Glutamatergic neuron (in vitro differentiated cells): Measurements from ENCODE around the gene PRR20A. TPM values are rescaled to one million over a fixed set of nuclear protein-coding genes. Genes with fewer than 3 reads are reported as not detected.
"Not testable (repeated sequence)": the region's sequence is repeated elsewhere in the genome, so short reads cannot be mapped to it uniquely, and the experiment has no call there.

Experiments used
- DNase-seq: peaks from one replicate; pipeline ENCODE4 v3.0.0; 2022
- H3K27ac Mint-ChIP-seq: one replicate; pipeline ENCODE4 v1.8.0; 2020; ENCODE audit warnings: mild to moderate bottlenecking, mixed read lengths, inconsistent platforms; ENCODE audit not compliant: unreplicated experiment
- H3K27me3 Mint-ChIP-seq: one replicate; pipeline ENCODE4 v1.8.0; 2020; ENCODE audit warnings: mild to moderate bottlenecking, moderate library complexity, mixed read lengths, inconsistent platforms; ENCODE audit not compliant: unreplicated experiment
- H3K36me3 Mint-ChIP-seq: one replicate; pipeline ENCODE4 v1.8.0; 2020; ENCODE audit warnings: mild to moderate bottlenecking, mixed read lengths, inconsistent platforms; ENCODE audit not compliant: unreplicated experiment
- H3K4me1 Mint-ChIP-seq: one replicate; pipeline ENCODE4 v1.8.0; 2020; ENCODE audit warnings: mild to moderate bottlenecking, low read depth, mixed read lengths, inconsistent platforms; ENCODE audit not compliant: unreplicated experiment
- H3K4me3 Mint-ChIP-seq: one replicate; pipeline ENCODE4 v1.8.0; 2020; ENCODE audit warnings: mild to moderate bottlenecking, mixed read lengths, inconsistent platforms; ENCODE audit not compliant: unreplicated experiment
- H3K9me3 Mint-ChIP-seq: one replicate; pipeline ENCODE4 v1.8.0; 2020; ENCODE audit warnings: mild to moderate bottlenecking, moderate library complexity, mixed read lengths, inconsistent platforms; ENCODE audit not compliant: unreplicated experiment
- long read RNA-seq: library from polyadenylated mRNA; unstranded; transcript quantifications from one replicate; pipeline ENCODE4 v2.0.0, GENCODE V29; 2020; ENCODE audit not compliant: unreplicated experiment
- total RNA-seq: library from RNA; stranded (reverse); fragmentation: NEBNext Ultra II Directional; extraction: Animal tissue kit (Norgen Biotek cat#: 25700); gene quantifications from one replicate; pipeline ENCODE4 v1.2.1, GENCODE V29; 2021; ENCODE audit not compliant: unreplicated experiment
- TF ChIP-seq, protein P1 (sequence below): fragments of 200-600 bp; sonication (generic); IDR thresholded peaks from one replicate; pipeline ENCODE4 v1.5.0; 2021; ENCODE audit not compliant: partially characterized antibody, unreplicated experiment

PRR20A gene
- not detected for total RNA-seq
- long read RNA-seq, result 0 reads

DNA sequence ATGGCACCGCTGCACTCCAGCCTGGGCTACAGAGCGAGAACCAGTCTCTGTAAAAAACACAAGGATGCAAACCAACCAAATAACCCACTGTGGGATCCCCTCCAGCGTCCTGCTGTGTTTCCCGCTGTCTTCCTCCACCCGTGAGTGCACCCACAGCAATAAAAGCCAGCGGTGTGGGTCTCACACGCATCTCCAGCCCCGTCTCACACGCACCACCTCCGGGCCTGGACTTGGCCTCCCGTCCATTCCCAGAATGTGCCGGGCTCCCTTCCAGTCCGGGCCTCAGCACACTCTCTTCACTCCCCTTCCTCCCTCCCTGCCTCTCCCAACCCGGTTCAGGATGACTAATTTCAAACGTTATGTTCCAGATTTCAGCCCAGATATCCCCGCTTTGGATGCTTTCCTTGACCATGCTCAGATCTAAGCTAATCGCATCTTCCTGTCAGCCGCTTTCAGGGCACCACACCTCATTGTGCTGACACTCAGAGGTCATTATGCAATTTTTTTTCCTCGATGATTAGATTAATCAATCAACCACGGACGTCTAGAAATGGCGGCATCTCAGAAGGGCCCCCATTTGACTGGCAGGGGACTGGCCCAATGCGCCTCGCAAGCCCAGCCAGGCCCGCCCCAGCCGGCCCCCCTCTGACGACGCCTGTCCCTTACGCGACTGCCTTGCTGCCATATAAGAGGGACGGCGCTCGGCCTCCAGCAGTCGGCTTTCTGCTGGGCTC lies at the start of gene PRR20A:
TSS of gene PRR20A (plus strand) at position 684 of the 734 bp plus-strand sequence. CDS start 387 bp downstream, outside the sequence.
- not testable (repeated sequence) for H3K4me3 Mint-ChIP-seq, H3K27me3 Mint-ChIP-seq, H3K9me3 Mint-ChIP-seq, H3K27ac Mint-ChIP-seq, DNase-seq, H3K36me3 Mint-ChIP-seq, H3K4me1 Mint-ChIP-seq

DNA sequence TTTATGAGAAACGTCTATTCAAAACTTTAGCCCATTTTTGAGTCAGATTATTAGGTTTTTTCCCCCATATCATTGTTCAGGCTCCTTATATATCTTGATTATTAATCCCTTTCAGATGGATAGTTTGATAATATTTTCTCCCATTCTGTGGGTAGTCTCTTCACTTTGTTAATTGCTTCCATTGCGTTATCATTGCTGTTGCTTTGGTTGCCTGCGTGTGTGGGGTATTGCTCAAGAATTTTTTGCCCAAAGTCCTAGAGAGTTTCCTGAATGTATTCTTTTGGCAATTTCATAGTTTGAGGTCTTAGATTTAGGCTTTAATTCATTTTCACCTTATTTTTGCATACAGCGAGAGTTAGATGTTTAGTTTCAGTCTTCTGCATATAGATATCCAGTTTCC lies 25.8 kb upstream of the PRR20A start:
- no peak overlapping the region for H3K4me3 Mint-ChIP-seq
- H3K27ac Mint-ChIP-seq, result no peak overlapping the region
- no peaks in the 10 kb centered on the region for H3K4me1 Mint-ChIP-seq
- no peaks in the 10 kb centered on the region for H3K27me3 Mint-ChIP-seq
- TF ChIP-seq, protein P1, sequence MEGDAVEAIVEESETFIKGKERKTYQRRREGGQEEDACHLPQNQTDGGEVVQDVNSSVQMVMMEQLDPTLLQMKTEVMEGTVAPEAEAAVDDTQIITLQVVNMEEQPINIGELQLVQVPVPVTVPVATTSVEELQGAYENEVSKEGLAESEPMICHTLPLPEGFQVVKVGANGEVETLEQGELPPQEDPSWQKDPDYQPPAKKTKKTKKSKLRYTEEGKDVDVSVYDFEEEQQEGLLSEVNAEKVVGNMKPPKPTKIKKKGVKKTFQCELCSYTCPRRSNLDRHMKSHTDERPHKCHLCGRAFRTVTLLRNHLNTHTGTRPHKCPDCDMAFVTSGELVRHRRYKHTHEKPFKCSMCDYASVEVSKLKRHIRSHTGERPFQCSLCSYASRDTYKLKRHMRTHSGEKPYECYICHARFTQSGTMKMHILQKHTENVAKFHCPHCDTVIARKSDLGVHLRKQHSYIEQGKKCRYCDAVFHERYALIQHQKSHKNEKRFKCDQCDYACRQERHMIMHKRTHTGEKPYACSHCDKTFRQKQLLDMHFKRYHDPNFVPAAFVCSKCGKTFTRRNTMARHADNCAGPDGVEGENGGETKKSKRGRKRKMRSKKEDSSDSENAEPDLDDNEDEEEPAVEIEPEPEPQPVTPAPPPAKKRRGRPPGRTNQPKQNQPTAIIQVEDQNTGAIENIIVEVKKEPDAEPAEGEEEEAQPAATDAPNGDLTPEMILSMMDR, result no peak
- no peak for DNase-seq
- no peaks in the 10 kb centered on the region for H3K36me3 Mint-ChIP-seq
- no peaks in the 10 kb centered on the region for H3K9me3 Mint-ChIP-seq

DNA sequence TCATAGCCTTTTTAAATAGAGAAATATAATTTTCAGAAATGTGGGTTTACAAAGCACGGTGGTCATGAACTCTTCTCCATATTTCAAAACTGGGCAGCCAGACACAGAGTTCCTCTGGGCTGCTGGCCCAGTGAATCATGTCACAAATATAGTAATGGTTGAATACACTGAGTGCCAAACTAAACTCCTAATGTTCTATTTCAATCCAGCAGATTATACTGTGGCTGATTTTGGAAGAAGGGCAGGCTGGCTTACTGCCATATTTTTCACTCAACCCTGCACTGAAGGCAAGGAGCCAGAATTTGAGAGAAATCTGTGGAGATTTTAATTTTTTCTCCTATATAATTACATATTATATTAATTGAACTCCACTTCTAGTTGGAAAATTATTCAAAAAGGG lies 17.0 kb upstream of the PRR20A start:
- no peaks in the 10 kb centered on the region for H3K27me3 Mint-ChIP-seq
- no peaks in the 10 kb centered on the region for H3K4me1 Mint-ChIP-seq
- no peak for DNase-seq
- H3K4me3 Mint-ChIP-seq, result no peak overlapping the region
- TF ChIP-seq, protein P1, result no peak
- no peaks in the 10 kb centered on the region for H3K9me3 Mint-ChIP-seq
- H3K36me3 Mint-ChIP-seq, result no peaks in the 10 kb centered on the region
- no peak overlapping the region for H3K27ac Mint-ChIP-seq

DNA sequence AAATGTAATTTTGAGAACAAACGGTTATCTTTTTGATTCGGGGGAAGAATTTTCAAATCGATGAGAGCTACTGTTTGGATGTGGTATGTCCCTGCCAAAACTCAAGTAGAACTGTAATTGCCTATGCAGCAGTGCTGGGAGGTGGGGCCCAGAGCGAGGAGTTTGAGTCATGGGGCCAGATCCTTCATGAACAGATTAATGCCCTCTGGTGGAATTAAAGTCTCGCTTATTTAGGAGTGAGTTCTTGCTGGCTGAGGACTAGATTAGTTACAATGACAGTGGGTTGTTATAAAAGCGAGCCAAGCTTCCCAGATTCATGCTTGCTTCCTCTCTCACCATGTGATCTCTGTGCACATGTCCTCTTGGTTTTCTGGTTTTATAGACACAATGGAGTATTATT lies 11.8 kb upstream of the PRR20A start:
- H3K27ac Mint-ChIP-seq, result no peak overlapping the region
- H3K9me3 Mint-ChIP-seq, result no peaks in the 10 kb centered on the region
- DNase-seq, result no peak

DNA sequence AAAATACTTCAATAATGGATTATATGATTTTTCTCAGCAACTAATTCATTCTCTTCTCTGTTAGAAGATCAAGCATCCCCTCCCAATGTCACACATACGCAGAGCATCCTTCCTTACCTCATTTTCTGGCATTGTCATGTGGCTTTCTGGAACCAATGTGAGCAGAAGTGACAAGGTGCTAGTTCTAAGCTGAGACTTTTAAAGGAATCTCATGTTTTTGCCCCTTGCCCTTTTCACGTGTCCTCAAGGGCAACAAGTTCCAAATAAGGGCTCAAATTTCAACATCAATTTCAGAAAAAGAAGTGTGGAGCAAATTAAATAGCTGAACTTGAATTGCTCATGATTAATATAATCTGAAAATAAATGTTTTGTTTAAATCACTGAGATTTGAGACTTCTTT lies 4.6 kb upstream of the PRR20A start:
- Mint-ChIP-seq H3K27me3 (no peaks in the 10 kb centered on the region), H3K27ac (no peak overlapping the region)

More for the DNA sequence above, 11.8 kb upstream of the PRR20A start:
- TF ChIP-seq, protein P1, result no peak
- H3K4me1 Mint-ChIP-seq, result no peaks in the 10 kb centered on the region
- H3K27me3 Mint-ChIP-seq, result no peaks in the 10 kb centered on the region
- no peak overlapping the region for H3K4me3 Mint-ChIP-seq
- H3K36me3 Mint-ChIP-seq, result no peaks in the 10 kb centered on the region

More for the DNA sequence above, 4.6 kb upstream of the PRR20A start:
- Mint-ChIP-seq H3K4me1 (no peaks in the 10 kb centered on the region), H3K36me3 (no peaks in the 10 kb centered on the region), H3K4me3 (no peak overlapping the region), H3K9me3 (no peaks in the 10 kb centered on the region)
- no peak for DNase-seq
- TF ChIP-seq, protein P1, result no peak
